HCT116 (cell line): ENCODE results near the gene CACNB2. TPM values are rescaled to one million over a fixed set of nuclear protein-coding genes. Genes with fewer than 3 reads are reported as not detected.

ENCODE experiments used
- ATAC-seq: fragments of 200-7000 bp; cut with Tn5 transposase; 2 replicates; pipeline ENCODE4 v1.9.1; 2020; ENCODE audit warnings: mild to moderate bottlenecking, moderate library complexity
- BruUV-seq: library from RNA; stranded (reverse); fragments of 400-500 nt; replicated peaks from 2 replicates; lab custom pipeline; 2021; lab: Mats Ljungman, UMichigan
- CTCF ChIA-PET: fragments of 300-600 bp; sonication (Branson Sonifier 250); formaldehyde crosslinking; loops from one replicate; lab custom pipeline; 2021; ENCODE audit warnings: antibody characterized with exemption; lab: Charles Lee
- POLR2A ChIA-PET: fragments of 300-600, 350-600 bp; sonication (Branson Sonifier 250); formaldehyde crosslinking; loops from one replicate; lab custom pipeline; 2021; ENCODE audit warnings: antibody characterized with exemption; lab: Charles Lee
- RAD21 ChIA-PET, 2 experiments: fragments of 300-600 bp; sonication (Branson Sonifier 250); formaldehyde crosslinking; loops; one replicate each; lab custom pipeline; 2023; ENCODE audit warnings: low total read pairs in 2 of 2; ENCODE audit not compliant: uncharacterized antibody in 2 of 2, unreplicated experiment in 2 of 2, low non-redundant PET in 1 of 2; lab: Charles Lee
- DNase-seq: peaks from one replicate; pipeline ENCODE4 v3.0.0-alpha.2; 2010; ENCODE audit warnings: low read depth, low spot score
- H2AFZ ChIP-seq: fragments of 200-600 bp; shearing (Covaris generic), sonication (generic); 2 replicates; pipeline ENCODE4 v1.6.1; 2017; ENCODE audit warnings: low read depth, mixed run types, mixed read lengths, antibody characterized with exemption, low read length; ENCODE audit not compliant: poor library complexity, severe bottlenecking
- H3K27ac ChIP-seq: 2 replicates; pipeline ENCODE4 v1.5.1; 2012; ENCODE audit warnings: low read depth, low read length
- H3K27me3 ChIP-seq: fragments of 200-600 bp; sonication (generic); 2 replicates; pipeline ENCODE4 v1.6.1; 2016; ENCODE audit warnings: mixed run types, low read length, mixed read lengths; ENCODE audit not compliant: insufficient read depth
- H3K36me3 ChIP-seq, 2 experiments: fragments of 200-500 bp in 1 of 2; fragments of 200-600 bp in 1 of 2; sonication (Bioruptor generic) in 1 of 2; sonication (generic) in 1 of 2; 2 replicates each; pipeline versions ENCODE4 v1.5.1 to v1.6.1; 2014 to 2016; ENCODE audit warnings: low read length in 2 of 2, inconsistent platforms in 1 of 2, mixed read lengths in 1 of 2, mixed run types in 1 of 2; ENCODE audit not compliant: insufficient read depth in 2 of 2, control insufficient read depth in 1 of 2
- H3K4me1 ChIP-seq, 2 experiments: fragments of 200-600 bp in 1 of 2; sonication (generic) in 1 of 2; 2 replicates each; pipeline versions ENCODE4 v1.5.1 to v1.6.1; 2012 to 2017; ENCODE audit warnings: low read length in 2 of 2, inconsistent platforms in 1 of 2, mild to moderate bottlenecking in 1 of 2, mixed read lengths in 1 of 2, mixed run types in 1 of 2, moderate library complexity in 1 of 2; ENCODE audit not compliant: insufficient read depth in 2 of 2, control insufficient read depth in 1 of 2
- H3K4me2 ChIP-seq: fragments of 200-600 bp; sonication (generic); 2 replicates; pipeline ENCODE4 v1.6.1; 2017; ENCODE audit warnings: mixed run types, low read length, mixed read lengths
- H3K4me3 ChIP-seq, 2 experiments: fragments of 200-600 bp in 1 of 2; sonication (generic) in 1 of 2; replicated peaks in 1 of 2; 2 replicates each; pipeline ENCODE4 v1.5.1; 2011 to 2016; ENCODE audit warnings: low read length in 2 of 2, control low read depth in 1 of 2, low read depth in 1 of 2, mild to moderate bottlenecking in 1 of 2, mixed read lengths in 1 of 2, mixed run types in 1 of 2
- H3K79me2 ChIP-seq: fragments of 200-600 bp; sonication (generic); 2 replicates; pipeline ENCODE4 v1.6.1; 2017; ENCODE audit warnings: mild to moderate bottlenecking, mixed run types, low read length, moderate library complexity, mixed read lengths; ENCODE audit not compliant: insufficient read depth
- H3K9ac ChIP-seq: fragments of 200-600 bp; sonication (generic); 2 replicates; pipeline ENCODE4 v1.6.1; 2016; ENCODE audit warnings: low read length, mixed read lengths
- H3K9me2 ChIP-seq: fragments of 200-600 bp; sonication (generic), shearing (Covaris generic); 2 replicates; pipeline ENCODE4 v1.6.1; 2017; ENCODE audit warnings: mixed run types, mild to moderate bottlenecking, moderate library complexity; ENCODE audit not compliant: insufficient read depth
- H3K9me3 ChIP-seq, 2 experiments: fragments of 200-500 bp in 1 of 2; fragments of 200-600 bp in 1 of 2; sonication (Bioruptor generic) in 1 of 2; sonication (generic) in 1 of 2; 2 replicates each; pipeline ENCODE4 v1.6.1; 2014 to 2017; ENCODE audit warnings: low read length in 2 of 2, mixed read lengths in 2 of 2, inconsistent platforms in 1 of 2, low read depth in 1 of 2, mild to moderate bottlenecking in 1 of 2, mixed run types in 1 of 2, moderate library complexity in 1 of 2; ENCODE audit not compliant: control insufficient read depth in 1 of 2, insufficient read depth in 1 of 2
- H4K20me1 ChIP-seq: fragments of 200-600 bp; sonication (generic), shearing (Covaris generic); 2 replicates; pipeline ENCODE4 v1.6.1; 2017; ENCODE audit warnings: mixed run types, mild to moderate bottlenecking, moderate library complexity; ENCODE audit not compliant: insufficient read depth
- ATF3 ChIP-seq: IDR thresholded peaks from 2 replicates; pipeline ENCODE4 v1.6.1; 2012
- CBX3 ChIP-seq: IDR thresholded peaks from 2 replicates; pipeline ENCODE4 v1.6.1; 2012; ENCODE audit warnings: low read depth
- CEBPB ChIP-seq: IDR thresholded peaks from 2 replicates; pipeline ENCODE4 v1.6.1; 2012; ENCODE audit warnings: low read depth
- CTCF ChIP-seq, 3 experiments: fragments of 200-600 bp in 1 of 3; sonication (generic) in 1 of 3; IDR thresholded peaks in 2 of 3; conservative IDR thresholded peaks in 1 of 3; 2 replicates each; pipeline ENCODE4 v1.5.1; 2012 to 2017; ENCODE audit warnings: low read depth in 2 of 3, low read length in 2 of 3, antibody characterized with exemption in 1 of 3, borderline replicate concordance in 1 of 3, control low read depth in 1 of 3, mild to moderate bottlenecking in 1 of 3, mixed read lengths in 1 of 3, mixed run types in 1 of 3, moderate library complexity in 1 of 3; ENCODE audit not compliant: insufficient read depth in 1 of 3
- EGR1 ChIP-seq: IDR thresholded peaks from 2 replicates; pipeline ENCODE4 v1.6.1; 2012; ENCODE audit warnings: low read depth
- EZH2 ChIP-seq: fragments of 200-600 bp; sonication (generic); IDR thresholded peaks from 2 replicates; pipeline ENCODE4 v1.6.1; 2017; ENCODE audit warnings: antibody characterized with exemption, mixed run types
- JUND ChIP-seq: IDR thresholded peaks from 2 replicates; pipeline ENCODE4 v1.6.1; 2012
- POLR2A ChIP-seq: IDR thresholded peaks from 2 replicates; pipeline ENCODE4 v1.7.0; 2011; ENCODE audit warnings: borderline replicate concordance; ENCODE audit not compliant: insufficient read depth, insufficient read length; ENCODE audit errors: extremely low read depth
- POLR2AphosphoS5 ChIP-seq: IDR thresholded peaks from 2 replicates; pipeline ENCODE4 v1.6.1; 2011; ENCODE audit warnings: mild to moderate bottlenecking, low read depth, low read length, moderate library complexity
- RAD21 ChIP-seq: IDR thresholded peaks from 2 replicates; pipeline ENCODE4 v1.6.1; 2012; ENCODE audit warnings: low read depth, mild to moderate bottlenecking
- REST ChIP-seq: IDR thresholded peaks from 2 replicates; pipeline ENCODE4 v1.6.1; 2012; ENCODE audit warnings: low read depth
- SIN3A ChIP-seq: IDR thresholded peaks from 2 replicates; pipeline ENCODE4 v1.6.1; 2012; ENCODE audit warnings: low read depth
- SP1 ChIP-seq: IDR thresholded peaks from 2 replicates; pipeline ENCODE4 v1.6.1; 2012; ENCODE audit warnings: low read depth
- ZFX ChIP-seq: fragments of 450-650 bp; IDR thresholded peaks from 2 replicates; pipeline ENCODE4 v1.6.1; 2017
- ZNF274 ChIP-seq: fragments of 200-500 bp; sonication (Bioruptor generic); IDR thresholded peaks from 2 replicates; pipeline ENCODE4 v1.6.1; 2014; ENCODE audit warnings: mild to moderate bottlenecking, low read depth, low read length, inconsistent platforms
- intact Hi-C: fragments of 100-400 bp; cut with micrococcal nuclease; formaldehyde crosslinking; loops from 2 replicates; pipeline ENCODE4 v1.10.0; 2022
- total RNA-seq: library from RNA; stranded (reverse); gene quantifications from one replicate; pipeline ENCODE4 v1.2.1, GENCODE V29; 2021; ENCODE audit not compliant: unreplicated experiment
- TF ChIP-seq, protein P1 (sequence below): IDR thresholded peaks from 2 replicates; pipeline ENCODE4 v1.6.1; 2011; ENCODE audit warnings: mild to moderate bottlenecking, low read length, moderate library complexity; ENCODE audit not compliant: insufficient replicate concordance; ENCODE audit errors: extremely low read depth
- TF ChIP-seq, protein P2 (sequence below): IDR thresholded peaks from 2 replicates; pipeline ENCODE4 v1.6.1; 2012

Gene CACNB2
- total RNA-seq, 1 experiment from 2014 or later: 0.71 TPM

GRCh38 chr10:18098201-18098600 is 42.0 kb upstream of the CACNB2 start (continued):
- TF ChIP-seq, protein P1, sequence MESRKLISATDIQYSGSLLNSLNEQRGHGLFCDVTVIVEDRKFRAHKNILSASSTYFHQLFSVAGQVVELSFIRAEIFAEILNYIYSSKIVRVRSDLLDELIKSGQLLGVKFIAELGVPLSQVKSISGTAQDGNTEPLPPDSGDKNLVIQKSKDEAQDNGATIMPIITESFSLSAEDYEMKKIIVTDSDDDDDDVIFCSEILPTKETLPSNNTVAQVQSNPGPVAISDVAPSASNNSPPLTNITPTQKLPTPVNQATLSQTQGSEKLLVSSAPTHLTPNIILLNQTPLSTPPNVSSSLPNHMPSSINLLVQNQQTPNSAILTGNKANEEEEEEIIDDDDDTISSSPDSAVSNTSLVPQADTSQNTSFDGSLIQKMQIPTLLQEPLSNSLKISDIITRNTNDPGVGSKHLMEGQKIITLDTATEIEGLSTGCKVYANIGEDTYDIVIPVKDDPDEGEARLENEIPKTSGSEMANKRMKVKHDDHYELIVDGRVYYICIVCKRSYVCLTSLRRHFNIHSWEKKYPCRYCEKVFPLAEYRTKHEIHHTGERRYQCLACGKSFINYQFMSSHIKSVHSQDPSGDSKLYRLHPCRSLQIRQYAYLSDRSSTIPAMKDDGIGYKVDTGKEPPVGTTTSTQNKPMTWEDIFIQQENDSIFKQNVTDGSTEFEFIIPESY: no peak
- TF ChIP-seq CEBPB (no peak), CBX3 (no peak), EGR1 (no peak), RAD21 (no peak), ZNF274 (no peak), SP1 (no peak), REST (no peak)

- no peak overlapping the region for H3K9ac ChIP-seq
- ChIA-PET CTCF (no interaction called here), RAD21 (no interaction called here), POLR2A (no interaction called here)
- no TSS peak for BruUV-seq
- no peak overlapping the region for H3K4me2 ChIP-seq
- no peak overlapping the region for H3K4me3 ChIP-seq
- no peaks in the 10 kb centered on the region for H4K20me1 ChIP-seq
- H3K27ac ChIP-seq: no peak overlapping the region
- H3K4me1 ChIP-seq: no peaks in the 10 kb centered on the region
- no peak for ATAC-seq
- DNase-seq: no peak
- no peaks in the 10 kb centered on the region for H3K79me2 ChIP-seq
- H2AFZ ChIP-seq: no peak overlapping the region
- H3K9me3 ChIP-seq: no peaks in the 10 kb centered on the region
- intact Hi-C loops: no loop called here
- H3K36me3 ChIP-seq: no peaks in the 10 kb centered on the region
- H3K9me2 ChIP-seq: no peaks in the 10 kb centered on the region
- H3K27me3 ChIP-seq: peaks cover 4% of the 10 kb centered on the region
- TF ChIP-seq, protein P2, sequence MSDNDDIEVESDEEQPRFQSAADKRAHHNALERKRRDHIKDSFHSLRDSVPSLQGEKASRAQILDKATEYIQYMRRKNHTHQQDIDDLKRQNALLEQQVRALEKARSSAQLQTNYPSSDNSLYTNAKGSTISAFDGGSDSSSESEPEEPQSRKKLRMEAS: no peak
- no peak for TF ChIP-seq ZNF274
- TF ChIP-seq SIN3A: no peak
- TF ChIP-seq CTCF (IDR thresholded peaks at IDR 0.05 in 2 of 3, conservative IDR thresholded peaks at IDR 0.05 in 1 of 3; ENCODE audit: borderline replicate concordance in 1 of 3, insufficient read depth in 1 of 3, low read depth in 2 of 3, low read length in 2 of 3): no peak
- no peak for TF ChIP-seq POLR2A
- TF ChIP-seq ZFX: no peak
- no peak for TF ChIP-seq POLR2AphosphoS5
- TF ChIP-seq EZH2: no peak
- no peak for TF ChIP-seq SP1
- no peak for TF ChIP-seq ATF3
- no peak for TF ChIP-seq JUND
- no peak for TF ChIP-seq EGR1
These were observed 40.8 kb upstream of the CACNB2 start for GRCh38 chr10:18099415-18099814.
